ENCODE data around the gene ENO1.
"Not testable (repeated sequence)": the region's sequence is repeated elsewhere in the genome, so short reads cannot be mapped to it uniquely, and the experiment has no call there.

ENO1 gene

GRCh38 chr1:8910331-8910730, 31.8 kb upstream of the ENO1 start:
- no peaks in the 10 kb centered on the region for H3K27me3 ChIP-seq (replicated peaks; ENCODE audit: control insufficient read depth, insufficient read depth, low read length)
- H3K9me3 ChIP-seq (ENCODE audit: control insufficient read depth, low read length) = no peaks in the 10 kb centered on the region
- H3K36me3 ChIP-seq (ENCODE audit: control insufficient read depth, insufficient read depth, low read length, severe bottlenecking) = no peaks in the 10 kb centered on the region
- no peak for DNase-seq (ENCODE audit: low read depth)
- H3K4me3 ChIP-seq (ENCODE audit: low read length) = no peak overlapping the region
- no peak overlapping the region for H3K9ac ChIP-seq (ENCODE audit: low read length)
- peaks cover 8% of the 10 kb centered on the region for H3K4me1 ChIP-seq (ENCODE audit: control insufficient read depth, insufficient read depth, low read length)

DNA sequence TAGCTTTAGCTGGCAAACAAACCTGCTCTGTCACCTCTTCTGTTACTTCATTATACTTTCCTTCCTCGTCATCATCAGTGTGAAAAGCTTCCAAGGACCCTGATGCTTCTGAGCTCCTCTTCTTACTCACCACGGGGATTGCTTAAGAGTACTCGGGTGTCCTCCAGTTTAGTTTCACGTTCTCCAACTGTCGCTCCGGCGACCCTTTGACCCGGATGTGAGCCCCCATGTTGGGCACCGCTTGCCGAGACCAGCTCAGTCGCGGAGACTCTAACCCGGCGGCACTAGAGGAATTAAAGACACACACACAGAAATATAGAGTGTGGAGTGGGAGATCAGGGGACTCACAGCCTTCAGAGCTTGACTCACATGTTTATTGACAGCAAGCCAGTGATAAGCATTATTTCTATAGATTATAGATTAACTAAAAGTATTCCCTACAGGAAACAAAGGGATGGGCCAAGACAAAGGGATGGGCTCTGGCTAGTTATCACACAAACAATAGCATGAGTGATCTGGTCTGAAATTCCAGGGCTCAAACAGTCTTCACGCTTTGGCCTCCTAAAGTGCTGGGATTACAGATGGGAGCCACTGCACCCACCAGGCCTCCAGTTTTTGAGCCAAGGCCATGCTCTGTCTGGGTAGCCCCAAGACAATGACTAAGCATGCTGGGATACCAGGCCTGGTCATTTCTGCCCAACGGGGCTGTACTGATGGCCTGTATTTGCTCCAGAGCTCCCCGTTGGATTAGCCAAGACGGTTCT, 30.1 kb upstream of the ENO1 start:
- H3K4me1 ChIP-seq (ENCODE audit: control insufficient read depth, insufficient read depth, low read length) = peaks cover 20% of the 10 kb centered on the region
- H3K27me3 ChIP-seq (replicated peaks; ENCODE audit: control insufficient read depth, insufficient read depth, low read length) = no peaks in the 10 kb centered on the region
- no peak for DNase-seq (ENCODE audit: low read depth)
- H3K4me3 ChIP-seq (ENCODE audit: low read length) = no peak overlapping the region
- no peak overlapping the region for H3K9ac ChIP-seq (ENCODE audit: low read length)
- H3K36me3 ChIP-seq (ENCODE audit: control insufficient read depth, insufficient read depth, low read length, severe bottlenecking) = no peaks in the 10 kb centered on the region
- H3K9me3 ChIP-seq (ENCODE audit: control insufficient read depth, low read length) = no peaks in the 10 kb centered on the region

DNA sequence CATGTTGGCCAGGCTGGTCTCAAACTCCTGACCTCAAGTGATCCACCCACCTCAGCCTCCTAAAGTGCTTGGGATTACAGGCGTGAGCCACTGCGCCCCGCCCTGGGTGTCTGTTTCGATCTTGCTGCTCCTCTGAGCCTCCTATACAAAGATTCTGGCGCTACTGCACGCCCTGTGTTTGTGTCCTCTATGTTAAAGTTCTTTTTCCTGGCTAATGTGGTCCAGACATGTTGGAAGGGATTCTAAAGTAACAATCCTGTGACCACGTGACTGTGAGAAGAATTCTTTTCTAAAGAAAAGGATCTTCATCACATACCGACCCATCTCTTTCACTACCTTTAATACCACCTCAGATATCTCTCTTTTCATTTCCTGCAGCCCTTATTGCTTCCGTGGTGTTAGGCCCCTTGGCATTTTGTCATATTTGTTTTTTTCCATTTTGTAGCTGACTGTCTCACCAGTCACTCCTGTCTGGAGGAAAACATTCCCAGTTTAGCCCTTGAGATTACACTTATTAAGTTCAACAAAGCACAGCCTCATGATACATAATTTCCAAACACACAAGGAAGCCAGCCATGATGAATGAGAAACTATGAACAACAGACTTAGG, 27.2 kb upstream of the ENO1 start:
- peak overlapping the region; percentile 31 for H3K9ac ChIP-seq (ENCODE audit: low read length)
- no peaks in the 10 kb centered on the region for H3K36me3 ChIP-seq (ENCODE audit: control insufficient read depth, insufficient read depth, low read length, severe bottlenecking)
- H3K27me3 ChIP-seq (replicated peaks; ENCODE audit: control insufficient read depth, insufficient read depth, low read length) = no peaks in the 10 kb centered on the region
- peak; percentile 60 for DNase-seq (ENCODE audit: low read depth)
- H3K4me1 ChIP-seq (ENCODE audit: control insufficient read depth, insufficient read depth, low read length) = peaks cover 33% of the 10 kb centered on the region
- H3K4me3 ChIP-seq (ENCODE audit: low read length) = no peak overlapping the region
- H3K9me3 ChIP-seq (ENCODE audit: control insufficient read depth, low read length) = no peaks in the 10 kb centered on the region

DNA sequence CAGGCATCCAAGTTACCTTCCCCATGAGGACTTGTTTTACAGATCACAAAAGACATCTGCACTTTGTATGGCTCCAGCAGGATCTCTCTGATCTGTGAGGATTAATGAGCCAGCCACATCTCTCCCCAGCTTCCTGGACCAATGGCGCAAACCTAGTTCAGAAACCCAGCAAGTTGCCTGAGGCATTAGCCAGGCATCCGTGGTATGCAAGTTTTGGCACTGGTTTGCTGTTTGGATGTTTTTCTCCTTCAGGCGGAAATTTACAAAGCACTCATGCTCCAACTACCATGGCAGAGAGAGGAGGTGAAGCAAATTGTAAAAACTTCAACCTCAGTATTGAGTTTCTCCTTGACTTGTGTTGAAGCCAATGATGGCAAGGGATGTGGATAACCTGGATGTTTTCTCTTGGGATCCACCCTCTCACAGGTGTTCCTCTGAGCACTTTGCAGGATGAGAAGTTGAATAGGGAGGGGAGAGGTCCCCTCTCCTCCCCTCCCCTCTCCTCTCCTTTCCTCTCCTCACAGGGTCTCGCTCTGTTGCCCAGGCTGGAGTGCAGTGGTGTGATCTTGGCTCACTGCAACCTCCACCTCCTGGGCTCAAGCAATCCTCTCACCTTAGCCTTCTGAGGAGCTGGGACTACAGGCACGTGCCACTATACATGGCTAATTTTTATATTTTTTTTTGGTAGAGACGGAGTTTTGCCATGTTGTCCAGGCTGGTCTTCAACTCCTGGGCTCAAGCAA, 25.6 kb upstream of the ENO1 start:
- peak overlapping the region; percentile 55 for H3K9ac ChIP-seq (ENCODE audit: low read length)
- no peaks in the 10 kb centered on the region for H3K27me3 ChIP-seq (replicated peaks; ENCODE audit: control insufficient read depth, insufficient read depth, low read length)
- H3K4me1 ChIP-seq (ENCODE audit: control insufficient read depth, insufficient read depth, low read length) = peaks cover 33% of the 10 kb centered on the region
- peak; percentile 98 for DNase-seq (ENCODE audit: low read depth)
- H3K4me3 ChIP-seq (ENCODE audit: low read length) = no peak overlapping the region
- no peaks in the 10 kb centered on the region for H3K9me3 ChIP-seq (ENCODE audit: control insufficient read depth, low read length)
- no peaks in the 10 kb centered on the region for H3K36me3 ChIP-seq (ENCODE audit: control insufficient read depth, insufficient read depth, low read length, severe bottlenecking)

GRCh38 chr1:8903410-8903809, 24.9 kb upstream of the ENO1 start:
- DNase-seq (ENCODE audit: low read depth) = peak; percentile 55

GRCh38 chr1:8902765-8903164, 24.3 kb upstream of the ENO1 start:
- Histone ChIP-seq H3K27me3 (replicated peaks; ENCODE audit: control insufficient read depth, insufficient read depth, low read length) (no peaks in the 10 kb centered on the region), H3K4me1 (ENCODE audit: control insufficient read depth, insufficient read depth, low read length) (peaks cover 33% of the 10 kb centered on the region), H3K9ac (ENCODE audit: low read length) (peak overlapping the region; percentile 54), H3K4me3 (ENCODE audit: low read length) (no peak overlapping the region), H3K36me3 (ENCODE audit: control insufficient read depth, insufficient read depth, low read length, severe bottlenecking) (no peaks in the 10 kb centered on the region), H3K9me3 (ENCODE audit: control insufficient read depth, low read length) (no peaks in the 10 kb centered on the region)
- DNase-seq (ENCODE audit: low read depth) = peak; percentile 47

More at GRCh38 chr1:8903410-8903809, 24.9 kb upstream of the ENO1 start:
- Histone ChIP-seq H3K36me3 (ENCODE audit: control insufficient read depth, insufficient read depth, low read length, severe bottlenecking) (no peaks in the 10 kb centered on the region), H3K9me3 (ENCODE audit: control insufficient read depth, low read length) (no peaks in the 10 kb centered on the region), H3K4me3 (ENCODE audit: low read length) (no peak overlapping the region), H3K4me1 (ENCODE audit: control insufficient read depth, insufficient read depth, low read length) (peaks cover 33% of the 10 kb centered on the region), H3K27me3 (replicated peaks; ENCODE audit: control insufficient read depth, insufficient read depth, low read length) (no peaks in the 10 kb centered on the region), H3K9ac (ENCODE audit: low read length) (peak overlapping the region; percentile 50)

DNA sequence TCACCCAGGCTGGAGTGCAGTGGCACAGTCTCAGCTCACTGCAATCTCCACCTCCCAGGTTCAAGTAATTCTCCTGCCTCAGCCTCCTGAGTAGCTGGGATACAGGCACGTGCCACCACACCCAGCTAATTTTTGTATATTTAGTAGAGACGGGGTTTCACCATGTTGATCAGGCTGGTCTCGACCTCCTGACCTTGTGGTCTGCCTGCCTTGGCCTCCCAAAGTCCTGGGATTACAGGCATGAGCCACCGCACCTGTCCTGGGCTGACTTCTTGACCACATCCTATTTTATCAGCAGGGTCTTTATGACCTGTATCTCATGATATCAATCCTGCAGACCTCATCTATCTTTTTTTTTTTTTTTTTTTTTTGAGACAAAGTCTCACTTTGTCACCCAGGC, 22.2 kb upstream of the ENO1 start:
- H3K9ac ChIP-seq (ENCODE audit: low read length); H3K9me3 ChIP-seq (ENCODE audit: control insufficient read depth, low read length); H3K27me3 ChIP-seq (replicated peaks; ENCODE audit: control insufficient read depth, insufficient read depth, low read length); H3K36me3 ChIP-seq (ENCODE audit: control insufficient read depth, insufficient read depth, low read length, severe bottlenecking); DNase-seq (ENCODE audit: low read depth); H3K4me3 ChIP-seq (ENCODE audit: low read length): not testable (repeated sequence)
- peaks cover 28% of the 10 kb centered on the region for H3K4me1 ChIP-seq (ENCODE audit: control insufficient read depth, insufficient read depth, low read length)

GRCh38 chr1:8899046-8899445, 20.6 kb upstream of the ENO1 start:
- Histone ChIP-seq H3K4me1 (ENCODE audit: control insufficient read depth, insufficient read depth, low read length) (peaks cover 15% of the 10 kb centered on the region), H3K36me3 (ENCODE audit: control insufficient read depth, insufficient read depth, low read length, severe bottlenecking) (no peaks in the 10 kb centered on the region), H3K27me3 (replicated peaks; ENCODE audit: control insufficient read depth, insufficient read depth, low read length) (no peaks in the 10 kb centered on the region), H3K4me3 (ENCODE audit: low read length) (no peak overlapping the region), H3K9me3 (ENCODE audit: control insufficient read depth, low read length) (no peaks in the 10 kb centered on the region), H3K9ac (ENCODE audit: low read length) (no peak overlapping the region)
- DNase-seq (ENCODE audit: low read depth) = no peak

DNA sequence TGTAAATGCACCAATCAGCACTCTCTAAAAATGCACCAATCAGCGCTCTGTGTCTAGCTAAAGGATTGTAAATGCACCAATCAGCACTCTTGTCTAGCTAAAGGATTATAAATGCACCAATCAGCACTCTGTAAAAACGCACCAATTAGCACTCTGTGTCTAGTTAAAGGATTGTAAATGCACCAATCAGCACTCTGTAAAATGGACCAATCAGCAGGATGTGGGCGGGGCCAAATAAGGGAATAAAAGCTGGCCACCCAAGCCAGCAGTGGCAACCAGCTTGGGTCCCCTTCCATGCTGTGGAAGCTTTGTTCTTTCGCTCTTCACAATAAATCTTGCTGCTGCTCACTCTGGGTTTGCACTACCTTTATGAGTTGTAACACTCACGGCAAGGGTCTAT, 19.9 kb upstream of the ENO1 start:
- not testable (repeated sequence) for H3K27me3 ChIP-seq (replicated peaks; ENCODE audit: control insufficient read depth, insufficient read depth, low read length); H3K9me3 ChIP-seq (ENCODE audit: control insufficient read depth, low read length); H3K4me3 ChIP-seq (ENCODE audit: low read length); H3K36me3 ChIP-seq (ENCODE audit: control insufficient read depth, insufficient read depth, low read length, severe bottlenecking); DNase-seq (ENCODE audit: low read depth); H3K9ac ChIP-seq (ENCODE audit: low read length)
- H3K4me1 ChIP-seq (ENCODE audit: control insufficient read depth, insufficient read depth, low read length) = peaks cover 11% of the 10 kb centered on the region

- H3K9me3 ChIP-seq (ENCODE audit: control insufficient read depth, low read length); H3K4me3 ChIP-seq (ENCODE audit: low read length); H3K27me3 ChIP-seq (replicated peaks; ENCODE audit: control insufficient read depth, insufficient read depth, low read length); H3K36me3 ChIP-seq (ENCODE audit: control insufficient read depth, insufficient read depth, low read length, severe bottlenecking); H3K9ac ChIP-seq (ENCODE audit: low read length); DNase-seq (ENCODE audit: low read depth); H3K4me1 ChIP-seq (ENCODE audit: control insufficient read depth, insufficient read depth, low read length): not testable (repeated sequence)
These were observed 19.0 kb upstream of the ENO1 start for GRCh38 chr1:8897505-8897904.

DNA sequence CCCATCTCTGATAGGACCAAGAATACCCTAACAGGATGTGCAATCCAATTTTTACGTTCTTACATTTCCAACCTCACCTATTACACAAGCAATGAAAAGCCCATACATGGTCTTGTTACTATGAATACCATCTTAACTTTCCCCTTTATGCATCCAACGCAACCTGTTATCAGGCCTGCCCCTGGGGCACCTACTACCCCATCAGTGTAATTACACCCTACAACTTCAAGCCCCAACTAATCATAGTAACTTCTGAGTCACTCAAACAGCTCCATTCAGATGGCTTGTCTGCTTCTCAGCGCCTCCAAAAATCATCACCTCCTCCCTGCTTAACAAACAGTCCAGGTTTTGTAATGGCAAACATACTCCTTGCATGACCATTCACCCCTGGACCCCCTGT, 18.3 kb upstream of the ENO1 start:
- H3K36me3 ChIP-seq (ENCODE audit: control insufficient read depth, insufficient read depth, low read length, severe bottlenecking); H3K4me1 ChIP-seq (ENCODE audit: control insufficient read depth, insufficient read depth, low read length); H3K4me3 ChIP-seq (ENCODE audit: low read length); H3K27me3 ChIP-seq (replicated peaks; ENCODE audit: control insufficient read depth, insufficient read depth, low read length); H3K9me3 ChIP-seq (ENCODE audit: control insufficient read depth, low read length); DNase-seq (ENCODE audit: low read depth); H3K9ac ChIP-seq (ENCODE audit: low read length): not testable (repeated sequence)
